Mucosa of descending colon (tissue), 3 donors: ENCODE data around the gene MYO6. TPM values are rescaled to one million over a fixed set of nuclear protein-coding genes. Genes with fewer than 3 reads are reported as not detected.

Experiments
- ATAC-seq: fragments of 200-7000 bp; cut with Tn5 transposase; one replicate; pipeline ENCODE4 v1.9.1; 2020; ENCODE audit warnings: mild to moderate bottlenecking, moderate library complexity
- DNase-seq, 3 donors: peaks; one replicate each; pipeline ENCODE4 v3.0.0-alpha.2; 2020
- H3K36me3 ChIP-seq: fragments of 200-600 bp; one replicate; pipeline ENCODE4 v1.8.0; 2021; ENCODE audit warnings: low read depth, mild to moderate bottlenecking
- H3K4me1 ChIP-seq: fragments of 200-600 bp; one replicate; pipeline ENCODE4 v1.8.0; 2021; ENCODE audit warnings: low read depth, mild to moderate bottlenecking
- H3K4me3 ChIP-seq: fragments of 200-600 bp; one replicate; pipeline ENCODE4 v1.8.0; 2021; ENCODE audit warnings: mild to moderate bottlenecking
- H3K9me3 ChIP-seq: fragments of 200-600 bp; one replicate; pipeline ENCODE4 v1.8.0; 2021; ENCODE audit warnings: mild to moderate bottlenecking
- intact Hi-C, 2 donors: fragments of 100-400 bp; cut with DNase I in 1 of 2; cut with micrococcal nuclease in 1 of 2; formaldehyde crosslinking; loops; one replicate each; pipeline versions ENCODE4 v1.11.0 to v1.11.1; 2022; cut with DNase I, micrococcal nuclease
- total RNA-seq, 3 donors: library from RNA; stranded (reverse); fragmentation: NEBNext Ultra II Directional in 2 of 3; extraction: Animal tissue kit (Norgen Biotek cat#: 25700) in 2 of 3; gene quantifications; one replicate each; pipeline versions ENCODE4 v1.2.1 to v1.2.4, GENCODE V29; 2021 to 2023
- TF ChIP-seq, protein P1 (sequence below): fragments of 200-600 bp; IDR thresholded peaks from one replicate; pipeline ENCODE4 v1.8.0; 2022; ENCODE audit warnings: antibody characterized with exemption, mild to moderate bottlenecking
- donor health status: DM: no; HTN: no; CAD: no; lungs with moderate emphysema.
- donor health status: DM: no; HTN: no; CAD: no.
- donor health status: DM: no; HTN: yes; CAD: no.

The MYO6 gene
- total RNA-seq, 3 donors from 2014 or later, result 37.6 to 69.2 (median 59.7) TPM

DNA sequence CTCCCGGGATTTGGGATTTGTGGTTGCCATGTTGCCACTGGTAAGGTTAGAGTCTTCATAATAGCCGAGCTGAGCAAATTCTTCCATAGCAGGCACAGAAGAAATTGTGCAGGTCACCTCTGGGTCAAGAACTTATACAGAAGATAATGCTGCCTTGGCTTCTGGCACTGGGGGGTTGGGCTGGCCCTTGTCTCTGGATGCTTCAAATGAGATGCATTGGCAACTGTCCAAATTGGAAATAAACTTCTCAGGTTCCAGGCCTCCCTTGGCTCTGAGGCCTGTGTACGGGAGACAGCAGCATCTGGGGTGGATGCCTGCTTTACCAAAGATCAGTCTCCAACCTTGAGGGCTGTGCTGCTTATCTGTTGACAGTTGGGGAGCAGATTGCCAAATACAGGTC, 26.2 kb downstream of the MYO6 start:
- TF ChIP-seq, protein P1, sequence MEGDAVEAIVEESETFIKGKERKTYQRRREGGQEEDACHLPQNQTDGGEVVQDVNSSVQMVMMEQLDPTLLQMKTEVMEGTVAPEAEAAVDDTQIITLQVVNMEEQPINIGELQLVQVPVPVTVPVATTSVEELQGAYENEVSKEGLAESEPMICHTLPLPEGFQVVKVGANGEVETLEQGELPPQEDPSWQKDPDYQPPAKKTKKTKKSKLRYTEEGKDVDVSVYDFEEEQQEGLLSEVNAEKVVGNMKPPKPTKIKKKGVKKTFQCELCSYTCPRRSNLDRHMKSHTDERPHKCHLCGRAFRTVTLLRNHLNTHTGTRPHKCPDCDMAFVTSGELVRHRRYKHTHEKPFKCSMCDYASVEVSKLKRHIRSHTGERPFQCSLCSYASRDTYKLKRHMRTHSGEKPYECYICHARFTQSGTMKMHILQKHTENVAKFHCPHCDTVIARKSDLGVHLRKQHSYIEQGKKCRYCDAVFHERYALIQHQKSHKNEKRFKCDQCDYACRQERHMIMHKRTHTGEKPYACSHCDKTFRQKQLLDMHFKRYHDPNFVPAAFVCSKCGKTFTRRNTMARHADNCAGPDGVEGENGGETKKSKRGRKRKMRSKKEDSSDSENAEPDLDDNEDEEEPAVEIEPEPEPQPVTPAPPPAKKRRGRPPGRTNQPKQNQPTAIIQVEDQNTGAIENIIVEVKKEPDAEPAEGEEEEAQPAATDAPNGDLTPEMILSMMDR, result no peak
- Histone ChIP-seq H3K36me3 (no peaks in the 10 kb centered on the region), H3K4me1 (no peaks in the 10 kb centered on the region), H3K9me3 (no peaks in the 10 kb centered on the region), H3K4me3 (no peak overlapping the region)
- no peak for ATAC-seq
- intact Hi-C loops, result no loop called here
- no peak for DNase-seq

- ATAC-seq, result no peak
- no peak for DNase-seq
- intact Hi-C loops, result no loop called here
- no peaks in the 10 kb centered on the region for H3K4me1 ChIP-seq
- no peaks in the 10 kb centered on the region for H3K36me3 ChIP-seq
- TF ChIP-seq, protein P1, result no peak
- H3K9me3 ChIP-seq, result no peaks in the 10 kb centered on the region
- H3K4me3 ChIP-seq, result no peak overlapping the region
Measured at GRCh38 chr6:75776461-75776860, 27.4 kb downstream of the MYO6 start.

DNA sequence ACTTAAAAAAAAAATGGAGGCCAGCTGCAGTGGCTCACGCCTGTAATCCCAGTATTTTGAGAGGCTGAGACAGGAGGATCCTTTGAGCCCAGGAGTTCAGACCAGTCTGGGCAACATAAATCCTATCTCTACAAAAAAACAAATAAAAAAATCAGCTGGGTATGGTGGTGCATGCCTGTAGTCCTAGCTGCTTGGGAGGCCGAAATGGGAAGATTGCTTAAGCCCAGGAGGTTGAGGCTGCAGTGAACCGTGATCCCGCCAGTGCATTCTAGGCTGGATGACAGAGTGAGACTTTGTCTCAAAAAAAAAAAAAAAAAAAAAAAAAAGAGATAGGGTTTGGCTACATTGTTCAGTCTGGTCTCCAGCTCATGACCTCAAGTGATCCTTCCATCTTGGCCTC, 29.7 kb downstream of the MYO6 start:
- H3K4me1 ChIP-seq, result no peaks in the 10 kb centered on the region
- no peak overlapping the region for H3K4me3 ChIP-seq
- no peaks in the 10 kb centered on the region for H3K9me3 ChIP-seq
- ATAC-seq, result no peak
- TF ChIP-seq, protein P1, result no peak
- no peak for DNase-seq
- no peaks in the 10 kb centered on the region for H3K36me3 ChIP-seq
- intact Hi-C loops, result no loop called here

- DNase-seq (no peak), ATAC-seq (no peak)
- Histone ChIP-seq H3K4me1 (no peaks in the 10 kb centered on the region), H3K36me3 (no peaks in the 10 kb centered on the region), H3K4me3 (no peak overlapping the region), H3K9me3 (no peaks in the 10 kb centered on the region)
- TF ChIP-seq, protein P1, result no peak
- intact Hi-C loops, result no loop called here
Measured at GRCh38 chr6:75786152-75786551, 37.1 kb downstream of the MYO6 start.

DNA sequence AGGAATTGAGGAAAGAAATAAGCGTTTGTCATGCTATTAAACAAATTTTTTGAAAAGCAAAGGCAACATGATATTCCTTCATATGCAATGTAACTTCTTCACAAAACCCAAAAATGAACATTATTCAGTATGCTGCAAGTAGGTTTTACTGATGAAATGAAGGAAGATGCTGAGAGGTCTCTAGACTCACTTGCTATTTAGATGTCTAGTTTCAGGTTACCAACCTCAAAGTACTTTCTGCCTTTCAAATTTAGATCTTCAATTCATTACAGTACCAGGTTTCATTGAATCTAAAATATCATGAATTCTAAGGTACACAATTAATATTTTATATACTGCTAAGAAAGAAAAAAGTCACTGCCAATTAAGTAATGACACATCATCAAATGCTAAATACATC, 39.9 kb downstream of the MYO6 start:
- intact Hi-C loops, result no loop called here
- TF ChIP-seq, protein P1, result no peak
- H3K36me3 ChIP-seq, result no peaks in the 10 kb centered on the region
- H3K4me1 ChIP-seq, result no peaks in the 10 kb centered on the region
- no peak overlapping the region for H3K4me3 ChIP-seq
- no peaks in the 10 kb centered on the region for H3K9me3 ChIP-seq
- ATAC-seq (no peak), DNase-seq (no peak)

DNA sequence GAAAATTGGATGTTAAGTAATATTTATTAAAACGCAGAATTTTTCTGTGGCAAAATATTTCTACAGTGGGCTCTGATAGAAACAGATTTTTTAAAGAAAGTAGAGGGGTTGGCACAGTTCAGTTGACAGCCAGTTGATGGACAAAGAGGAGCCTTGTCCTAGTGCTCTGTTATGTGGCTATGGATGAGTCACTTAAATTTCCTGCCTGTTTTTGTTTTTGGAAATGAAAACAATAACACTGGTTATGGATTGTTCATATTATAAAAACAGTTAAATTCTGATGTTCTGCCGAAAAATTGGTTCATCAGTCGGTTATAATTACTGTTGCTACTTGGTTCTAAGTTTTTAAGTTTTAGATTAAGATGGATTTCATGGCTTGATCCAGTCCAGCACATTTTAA, 42.8 kb downstream of the MYO6 start:
- TF ChIP-seq, protein P1, result no peak
- intact Hi-C loops, result no loop called here
- no peaks in the 10 kb centered on the region for H3K4me1 ChIP-seq
- H3K36me3 ChIP-seq, result no peaks in the 10 kb centered on the region
- no peaks in the 10 kb centered on the region for H3K9me3 ChIP-seq
- ATAC-seq (no peak), DNase-seq (no peak)
- no peak overlapping the region for H3K4me3 ChIP-seq
